Epidermal melanocyte (primary cell): ENCODE measurements around the gene ISX.

Experiments
- DNase-seq: peaks from one replicate; pipeline ENCODE4 v3.0.0; 2011; ENCODE audit warnings: low spot score; ENCODE audit not compliant: insufficient read length

The ISX gene

DNA sequence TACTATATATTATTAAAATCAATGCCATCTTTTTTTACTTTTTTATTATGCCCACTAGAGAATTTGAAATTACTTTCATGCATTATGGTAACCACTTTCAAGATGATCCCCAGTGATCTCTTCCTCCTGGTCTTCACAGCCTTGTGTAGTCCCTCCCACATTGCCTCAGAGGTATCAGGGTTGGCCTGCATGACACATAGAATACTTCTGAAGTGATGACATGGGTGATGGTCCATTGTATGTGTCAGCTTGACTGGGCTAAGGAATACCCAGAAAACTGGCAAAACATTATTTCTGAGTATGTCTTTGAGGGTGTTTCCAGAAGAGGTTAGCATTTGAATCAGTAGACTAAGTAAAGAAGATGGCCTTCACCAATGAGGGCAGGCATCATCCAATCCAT, 14.2 kb upstream of the ISX start:
- no peak for DNase-seq

DNA sequence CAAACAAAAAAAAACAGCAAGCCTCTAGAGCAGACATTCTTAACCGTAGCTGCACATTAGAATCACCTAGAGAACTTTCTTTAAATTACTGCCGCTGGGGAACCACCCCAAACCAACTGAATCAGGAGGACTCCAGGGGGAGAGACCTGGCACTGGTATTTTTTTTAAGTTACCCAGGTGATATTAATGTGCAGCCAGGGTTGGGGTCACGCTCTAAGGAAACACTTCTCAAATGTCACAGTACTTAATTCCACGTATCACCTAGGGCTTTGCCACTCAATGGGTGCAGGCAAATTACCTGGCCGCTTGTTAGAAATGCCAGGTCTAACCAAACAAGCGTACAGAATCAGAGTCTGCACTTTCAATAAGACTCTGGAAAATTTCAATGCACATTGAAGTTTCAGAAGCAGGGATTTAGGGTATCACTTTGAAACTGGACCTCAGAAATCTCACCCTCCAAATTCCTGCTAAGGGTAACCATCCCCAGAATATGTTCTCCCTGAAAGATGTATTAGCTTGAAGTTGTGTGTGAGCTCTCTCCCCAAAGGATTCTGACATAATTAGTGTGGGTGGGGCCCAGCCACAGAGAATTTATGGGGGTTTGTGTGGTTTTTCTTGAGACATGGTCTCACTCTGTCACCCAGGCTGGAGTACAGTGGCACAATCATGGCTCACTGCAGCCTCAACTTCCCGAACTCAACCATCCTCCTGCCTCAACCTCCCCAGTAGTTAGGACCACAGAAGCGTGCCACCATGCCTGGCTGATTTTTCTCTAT, 12.7 kb upstream of the ISX start:
- no peak for DNase-seq

DNA sequence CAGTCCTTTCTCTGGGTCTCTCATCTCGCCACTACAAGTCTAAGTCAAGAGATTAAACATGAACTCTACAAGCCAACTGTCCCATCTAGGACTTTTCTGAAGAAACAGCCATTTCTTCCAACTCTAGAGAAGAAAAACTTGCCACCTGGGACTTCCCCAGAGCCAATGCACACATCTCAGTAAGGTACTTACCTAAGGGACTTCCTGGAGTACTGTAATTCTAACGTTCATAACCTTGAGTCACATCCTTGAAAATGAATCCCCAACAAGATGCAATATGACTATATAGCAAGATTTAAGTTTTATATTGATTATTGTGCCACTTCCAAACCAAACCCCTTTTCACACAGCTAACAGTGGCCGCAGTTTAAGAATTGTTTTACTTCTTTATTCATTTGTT, 11.9 kb upstream of the ISX start:
- DNase-seq: no peak

DNA sequence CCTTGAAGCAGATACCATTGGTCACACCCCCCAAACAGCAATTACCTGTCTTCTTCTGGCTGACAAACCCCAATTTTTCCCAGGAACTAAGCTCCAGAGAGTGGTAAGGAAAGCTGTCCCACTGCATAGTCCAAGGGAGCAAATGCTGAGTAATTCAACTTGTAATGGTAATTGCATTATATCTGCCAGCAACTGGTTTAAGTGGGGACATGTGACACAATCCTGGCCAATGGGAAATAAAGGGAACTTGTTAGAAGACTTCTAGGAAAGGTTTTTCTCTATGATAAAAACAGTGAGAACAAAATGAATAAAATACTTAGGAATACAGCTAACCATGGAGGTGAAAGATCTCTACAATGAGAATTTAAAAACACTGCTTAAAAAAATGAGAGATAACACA, 9.5 kb upstream of the ISX start:
- no peak for DNase-seq

DNA sequence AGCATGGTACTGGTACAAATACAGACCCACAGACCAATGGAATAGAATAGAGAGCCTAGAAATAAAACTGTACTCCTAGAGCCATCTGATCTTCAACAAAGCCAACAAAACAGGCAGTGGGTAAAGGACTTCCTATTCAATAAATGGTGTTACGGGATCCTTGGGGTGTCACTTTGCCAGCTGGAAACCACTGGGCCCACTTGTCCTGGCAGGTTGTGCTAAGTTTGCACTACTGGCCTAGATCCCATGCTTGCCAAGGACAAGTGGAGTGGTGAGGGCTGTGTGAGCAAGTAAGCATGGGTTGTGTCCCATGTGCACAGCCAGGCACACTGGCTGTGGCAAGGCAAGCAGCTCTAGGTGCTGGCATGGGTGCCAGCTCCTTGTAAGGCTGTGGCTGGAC, 8.8 kb upstream of the ISX start:
- DNase-seq: no peak

DNA sequence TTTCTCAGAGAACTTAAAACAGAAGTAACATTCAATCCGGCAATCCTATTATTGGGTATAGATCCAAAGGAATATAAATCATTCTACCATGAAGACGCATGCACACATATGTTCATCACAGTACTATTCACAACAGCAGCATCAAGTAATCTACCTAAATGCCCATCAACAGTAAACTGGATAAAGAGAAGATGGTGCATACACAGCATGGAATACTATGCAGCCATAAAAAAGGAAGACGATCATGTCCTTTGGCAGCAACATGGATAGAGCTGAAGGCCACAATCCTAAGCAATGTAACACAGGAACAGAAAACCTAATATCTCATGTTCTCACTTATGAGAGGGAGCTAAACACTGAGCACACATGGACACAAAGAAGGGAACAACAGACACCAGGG, 6.3 kb upstream of the ISX start:
- DNase-seq: no peak

DNA sequence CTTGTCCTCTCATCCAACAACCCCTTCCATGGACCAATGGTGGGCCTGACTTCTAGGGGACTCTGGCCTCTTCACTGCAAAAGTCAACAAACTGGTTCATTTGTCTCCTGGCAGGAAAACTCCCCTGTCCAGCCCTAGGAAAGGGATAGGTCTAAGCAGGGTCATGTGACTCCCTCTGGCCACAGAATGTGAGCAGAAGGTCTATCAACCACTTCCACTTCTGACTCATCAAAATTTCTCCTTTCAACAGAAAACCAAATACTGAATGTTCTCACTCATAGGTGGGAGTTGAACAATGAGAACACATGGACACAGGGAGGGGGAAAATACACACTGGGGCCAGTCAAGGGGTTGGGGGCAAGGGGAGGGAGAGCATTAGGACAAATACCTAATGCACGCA, 1.3 kb upstream of the ISX start:
- no peak for DNase-seq

DNA sequence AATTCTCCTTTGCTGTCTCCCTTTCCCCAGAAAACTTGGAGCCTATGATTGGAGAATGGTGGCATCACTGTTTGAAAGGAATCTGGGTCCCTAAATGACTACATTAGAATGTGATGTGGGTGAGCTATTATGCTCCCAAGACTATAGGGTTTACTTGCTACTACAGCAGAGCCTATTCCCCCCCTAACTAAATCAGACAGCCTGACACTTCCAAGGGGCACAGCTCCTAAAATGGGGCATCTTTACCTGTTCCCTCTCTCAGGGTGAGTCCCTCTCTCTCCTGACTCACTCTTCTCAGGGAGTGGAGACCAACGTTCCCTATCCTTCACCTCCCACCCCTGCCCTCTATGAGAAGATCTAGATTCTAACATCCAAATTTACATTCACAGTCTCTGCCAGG, 775 bp upstream of the ISX start:
- DNase-seq: no peak

DNA sequence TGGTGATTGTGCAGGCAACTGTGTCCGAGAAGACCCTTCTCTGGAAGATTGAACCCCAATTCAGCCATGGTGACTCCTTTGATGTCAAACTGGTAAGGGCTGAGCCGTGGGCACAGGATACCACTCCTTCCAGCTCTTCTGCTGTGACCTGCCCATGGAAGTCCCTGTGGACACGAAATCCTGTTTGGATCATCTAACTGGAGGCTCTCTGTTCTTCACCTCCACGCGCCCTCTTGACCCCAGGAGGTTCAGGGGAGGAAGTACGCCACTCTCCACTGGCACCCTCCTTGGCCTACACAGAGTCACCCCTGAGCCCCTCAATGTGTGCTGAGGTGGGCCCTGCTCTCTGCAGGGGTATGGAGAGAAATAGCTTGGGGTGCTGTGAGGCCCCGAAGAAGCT, 810 bp downstream of the ISX start:
- no peak for DNase-seq

DNA sequence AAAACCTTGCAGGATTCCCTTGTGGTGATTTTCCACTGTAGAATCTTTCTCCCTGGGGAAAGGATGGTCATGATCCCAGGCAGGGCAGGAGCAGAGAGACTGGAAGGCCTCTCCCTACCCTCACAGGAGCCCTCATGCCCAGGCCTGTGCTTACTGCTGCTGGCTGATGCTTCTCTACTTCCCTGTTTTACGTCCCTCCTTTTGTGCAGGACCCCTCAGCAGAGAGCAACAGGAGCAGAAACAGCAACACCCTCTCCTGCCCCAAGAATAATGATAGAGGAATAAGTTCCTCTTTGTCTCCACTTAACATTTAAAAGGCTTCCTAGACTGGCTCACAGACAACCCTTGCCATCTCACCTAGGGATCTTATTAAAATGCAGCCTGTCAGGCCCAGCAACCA, 3.6 kb downstream of the ISX start:
- DNase-seq: no peak

DNA sequence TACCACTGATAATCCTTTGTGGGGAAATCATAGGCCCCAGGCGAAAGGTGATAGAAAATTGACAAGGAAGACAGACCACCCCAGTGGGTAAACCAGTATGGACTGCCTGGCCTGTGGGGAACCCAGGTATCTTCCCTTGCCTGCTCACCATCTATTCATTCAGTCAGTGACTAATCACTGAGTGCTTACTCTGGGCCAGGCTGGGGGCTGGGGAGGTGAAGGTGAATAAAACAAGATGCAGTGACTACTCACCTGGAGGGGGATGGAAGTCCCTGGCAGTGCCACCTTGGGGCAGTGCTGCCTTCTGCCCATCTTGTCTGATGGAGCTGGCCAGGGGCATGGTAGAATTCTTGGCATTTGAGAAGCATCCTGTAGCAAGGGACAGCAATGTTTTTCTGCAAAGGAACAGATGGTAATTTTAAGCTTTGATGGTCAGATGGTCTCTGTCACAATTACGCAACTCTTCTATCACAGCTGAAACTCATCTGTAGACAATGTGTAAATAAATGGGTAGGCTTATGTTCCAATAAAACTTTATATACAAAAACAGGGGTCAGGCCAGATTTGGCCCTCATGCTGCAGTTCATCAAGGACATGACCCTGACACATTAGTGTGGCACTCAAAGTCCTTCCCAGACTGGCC, 4.6 kb downstream of the ISX start:
- DNase-seq: no peak

DNA sequence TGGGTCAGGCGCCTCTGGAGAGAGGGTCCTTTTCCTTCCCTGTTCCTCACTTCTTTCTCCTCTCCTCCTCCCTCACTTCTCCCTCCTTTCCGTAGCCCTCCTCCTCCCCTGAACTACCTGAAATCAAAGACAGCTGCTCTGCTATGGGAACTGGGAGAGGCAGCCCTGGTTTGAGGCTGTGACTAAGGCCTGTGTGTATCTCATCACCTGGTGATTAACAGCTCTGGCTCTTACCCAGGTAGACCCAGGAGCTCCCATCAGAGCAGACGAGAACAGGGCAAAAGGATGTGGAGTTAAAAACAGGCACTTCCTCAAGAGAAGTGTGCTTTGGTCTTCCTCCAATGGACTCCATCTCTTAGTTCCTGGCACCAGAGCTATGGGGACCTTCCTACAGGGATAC, 5.8 kb downstream of the ISX start:
- no peak for DNase-seq

DNA sequence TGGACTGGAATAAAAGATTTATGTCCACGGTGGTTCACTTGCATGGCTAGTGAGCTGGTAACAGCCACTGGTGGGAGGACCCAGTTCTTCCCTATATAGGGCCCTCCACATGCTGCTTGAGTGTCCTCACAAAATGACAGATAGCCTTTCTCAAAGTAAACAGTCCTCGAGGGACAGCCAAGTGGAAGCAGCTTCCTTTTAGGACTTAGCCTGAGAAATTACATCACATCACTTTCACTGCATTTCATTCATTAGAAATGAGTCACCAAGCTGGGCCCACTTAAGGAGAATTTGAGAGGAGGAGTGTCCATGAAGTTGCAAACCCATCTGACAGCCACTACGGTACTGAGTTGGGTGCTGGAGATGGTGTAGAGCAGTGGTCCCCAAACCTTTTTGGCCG, 7.0 kb downstream of the ISX start:
- DNase-seq: no peak

DNA sequence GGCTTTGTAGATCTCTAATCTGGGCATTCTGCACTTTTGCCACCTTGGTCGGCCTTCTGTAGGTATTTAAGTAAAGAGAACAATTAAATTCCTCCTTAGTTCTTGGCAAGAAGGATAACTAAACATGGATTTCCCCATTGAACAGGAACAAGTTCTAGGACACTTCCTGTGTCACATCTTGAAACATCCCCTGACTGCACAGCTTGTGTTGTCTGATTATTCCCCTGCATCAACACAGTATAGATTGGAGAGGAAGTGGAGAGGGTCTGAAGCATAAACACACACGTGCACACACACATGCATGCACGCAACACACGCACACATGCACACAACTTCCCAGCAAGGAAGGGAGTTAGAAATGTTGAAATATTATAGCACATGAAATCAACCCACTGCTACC, 8.6 kb downstream of the ISX start:
- no peak for DNase-seq

DNA sequence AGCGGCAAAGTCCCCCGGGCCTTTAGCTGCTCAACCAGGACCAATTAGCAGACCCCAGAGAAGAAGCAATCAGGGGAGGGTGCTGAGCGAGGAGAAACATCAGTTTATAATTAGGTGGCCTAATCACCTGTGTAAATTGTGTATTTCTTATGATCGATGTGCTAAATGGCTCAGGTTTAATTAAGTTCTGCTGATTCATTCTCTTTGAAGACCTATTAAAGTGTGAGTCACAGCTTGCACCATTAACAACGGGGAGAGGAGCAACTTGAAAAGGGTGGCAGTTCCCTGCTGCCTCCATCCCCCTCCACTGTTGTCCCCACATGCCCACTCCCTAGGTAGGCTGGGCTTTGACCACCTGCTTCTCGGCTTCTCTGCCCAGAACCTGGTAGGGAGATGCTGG, 10.7 kb downstream of the ISX start:
- DNase-seq: no peak

DNA sequence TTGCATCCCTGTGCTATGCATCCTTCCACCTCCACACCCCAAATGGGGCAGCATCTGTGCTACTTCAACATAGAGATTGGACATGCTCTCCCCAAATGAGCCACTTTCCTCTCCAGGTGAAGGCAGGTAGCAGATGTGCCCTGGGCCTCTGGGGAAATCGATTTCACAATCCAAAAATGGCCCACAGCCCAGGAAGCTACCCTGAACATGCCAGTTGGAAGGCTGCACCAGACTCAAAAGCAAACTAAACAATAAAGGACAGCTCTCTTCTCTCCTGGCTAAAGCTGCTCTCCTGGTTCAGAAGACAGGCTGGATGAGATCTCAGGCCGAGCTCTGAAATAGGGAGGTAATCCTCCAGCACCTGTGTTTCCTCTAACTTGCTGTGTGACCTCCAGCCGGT, 19.7 kb downstream of the ISX start:
- no peak for DNase-seq

DNA sequence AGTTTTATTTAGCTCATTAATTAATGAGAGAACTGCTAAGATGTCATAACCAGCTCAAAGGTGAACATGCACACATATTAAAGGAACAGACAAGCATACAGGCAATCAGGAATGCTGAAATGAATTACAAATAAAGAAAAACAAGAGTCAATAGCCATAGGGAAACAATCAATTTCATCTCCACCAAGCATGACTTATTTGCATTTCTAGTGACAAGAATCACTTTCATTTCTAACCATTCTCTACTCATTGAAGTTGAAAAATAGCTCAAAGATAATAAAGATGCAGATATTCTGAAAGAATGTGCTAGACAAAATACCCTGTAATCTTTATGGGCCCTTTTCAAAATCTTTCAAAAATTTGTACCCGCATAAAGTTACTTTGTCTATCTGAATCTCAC, 23.2 kb downstream of the ISX start:
- no peak for DNase-seq

DNA sequence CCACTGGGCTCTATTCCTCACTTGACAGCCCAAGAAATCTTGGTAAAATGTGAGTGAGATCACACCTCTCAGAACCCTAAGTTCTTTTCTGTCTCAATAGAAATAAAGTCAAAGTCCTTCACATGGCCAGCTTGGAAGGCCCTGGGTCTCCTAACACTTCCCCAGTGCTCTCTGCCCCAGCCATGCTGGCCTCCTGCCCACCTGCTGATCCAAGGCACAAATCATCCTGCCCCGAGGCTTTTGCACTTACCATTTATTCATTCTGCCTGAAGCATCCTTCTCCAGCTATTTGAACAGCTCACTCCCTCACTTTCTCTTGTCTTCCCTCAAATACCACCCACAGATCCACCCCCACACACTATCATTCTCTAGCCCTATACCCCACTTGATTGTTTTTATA, 26.4 kb downstream of the ISX start:
- no peak for DNase-seq

DNA sequence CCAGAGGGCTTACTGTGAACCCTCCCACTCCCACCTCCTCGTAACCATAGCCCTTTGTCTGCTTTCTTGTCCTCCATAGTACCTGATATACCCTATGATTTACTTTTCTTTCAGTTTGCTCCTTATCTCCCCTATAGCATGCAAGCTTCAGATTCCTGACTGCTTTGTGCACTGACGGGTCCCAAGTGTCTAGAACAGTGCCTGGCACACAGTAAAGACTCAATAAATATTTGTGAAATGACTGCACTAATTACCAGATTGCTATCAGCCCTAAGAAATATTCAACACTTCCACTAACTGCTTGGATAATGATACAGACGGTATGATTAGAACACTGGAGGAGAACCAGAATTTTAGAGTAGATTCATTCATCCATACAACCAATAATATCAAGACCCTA, 33.0 kb downstream of the ISX start:
- DNase-seq: no peak

DNA sequence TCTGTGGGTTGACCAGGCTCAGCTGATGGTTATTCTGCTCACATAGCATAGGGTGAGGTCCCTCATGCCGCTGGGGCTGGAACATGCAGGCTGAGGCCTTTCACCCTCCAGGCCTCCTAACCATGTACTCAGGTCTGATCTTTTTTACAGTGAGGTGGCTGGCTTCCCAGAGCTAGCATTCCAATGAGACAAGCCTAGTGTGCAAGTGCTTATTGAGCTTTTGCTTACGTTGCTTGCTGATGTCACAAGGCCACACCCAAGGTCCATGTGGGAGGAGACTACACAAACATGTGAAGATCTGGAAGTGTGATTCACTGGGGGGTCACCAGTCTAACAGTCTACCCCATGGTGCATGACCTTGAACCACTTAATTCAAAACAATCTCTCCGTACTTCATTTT, 33.9 kb downstream of the ISX start:
- no peak for DNase-seq

DNA sequence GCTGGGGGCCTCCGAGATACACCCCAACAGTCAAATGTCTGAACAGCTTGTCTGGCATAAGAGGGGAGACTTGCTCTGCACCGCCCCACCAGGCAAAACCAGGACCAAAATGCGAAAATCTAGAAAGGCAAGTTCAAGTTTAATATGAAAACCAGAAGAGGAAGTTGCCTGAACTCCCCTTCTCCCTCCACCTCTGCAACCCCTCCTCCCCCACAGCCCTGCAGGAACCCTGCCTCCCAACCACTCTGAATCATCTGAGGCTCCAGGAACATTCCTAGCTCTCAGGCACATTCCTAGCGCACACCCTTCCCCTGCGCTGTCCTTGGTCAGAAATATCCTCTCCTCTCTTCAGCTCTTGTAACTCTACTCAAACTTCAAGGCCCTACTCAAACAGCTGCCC, 36.7 kb downstream of the ISX start:
- DNase-seq: no peak

DNA sequence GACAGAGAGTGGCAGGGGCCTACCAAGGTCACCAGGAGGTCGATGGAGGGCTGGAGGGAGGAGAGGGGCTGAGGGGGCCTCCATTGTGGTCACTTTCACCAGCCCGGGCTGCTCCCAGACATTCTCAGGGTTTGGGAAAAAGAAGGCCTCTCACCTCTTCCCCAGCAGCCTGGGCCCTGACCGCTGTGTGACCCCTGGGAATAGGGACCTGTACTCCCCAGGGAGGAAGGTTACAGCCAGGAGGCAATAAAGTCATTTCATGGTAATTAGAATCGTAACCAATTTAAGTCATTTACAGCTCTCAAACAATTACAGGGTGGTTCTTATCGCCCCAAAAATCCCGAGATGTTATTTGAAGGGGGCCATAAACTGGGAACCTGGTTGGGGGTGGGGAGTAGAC, 37.8 kb downstream of the ISX start:
- no peak for DNase-seq

DNA sequence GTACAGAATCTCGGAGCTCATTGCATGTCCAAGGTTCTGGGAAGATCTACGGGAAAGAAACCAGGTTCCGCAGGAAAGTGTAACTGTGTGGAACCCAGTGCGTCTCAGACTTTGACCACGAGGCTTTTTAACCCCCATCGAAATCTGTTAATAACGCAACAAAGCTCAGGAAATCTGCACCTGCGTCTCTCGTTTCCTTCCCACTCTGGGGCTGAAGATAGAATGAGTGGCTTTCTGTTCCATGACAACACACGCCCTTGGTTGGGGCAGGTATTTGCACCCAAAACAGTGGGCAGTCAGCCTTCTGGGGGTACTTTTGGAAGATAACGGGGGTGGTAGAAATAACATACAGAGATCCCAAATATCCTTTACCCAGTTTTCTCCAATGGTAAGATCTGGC, 38.5 kb downstream of the ISX start:
- DNase-seq: no peak

DNA sequence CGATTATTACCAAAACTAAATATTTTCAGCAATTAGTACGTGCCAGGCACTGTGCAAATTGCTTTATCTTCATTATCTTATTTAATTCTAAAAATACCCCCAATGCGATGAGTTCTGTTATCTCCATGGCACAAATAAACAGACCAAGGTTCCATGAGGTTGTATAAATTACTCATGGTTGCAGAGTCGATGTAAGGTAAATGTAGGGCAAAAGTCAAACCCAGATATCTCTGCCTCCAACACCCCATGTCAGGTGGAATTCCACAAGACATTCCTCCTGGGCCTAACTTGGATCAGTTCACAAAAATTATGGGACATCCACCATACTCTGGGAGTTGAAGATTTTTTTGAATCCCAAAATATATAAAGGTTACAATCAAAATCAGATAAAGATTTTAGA, 43.7 kb downstream of the ISX start:
- DNase-seq: no peak
